ENCODE data around the gene TMEM69.

DNA sequence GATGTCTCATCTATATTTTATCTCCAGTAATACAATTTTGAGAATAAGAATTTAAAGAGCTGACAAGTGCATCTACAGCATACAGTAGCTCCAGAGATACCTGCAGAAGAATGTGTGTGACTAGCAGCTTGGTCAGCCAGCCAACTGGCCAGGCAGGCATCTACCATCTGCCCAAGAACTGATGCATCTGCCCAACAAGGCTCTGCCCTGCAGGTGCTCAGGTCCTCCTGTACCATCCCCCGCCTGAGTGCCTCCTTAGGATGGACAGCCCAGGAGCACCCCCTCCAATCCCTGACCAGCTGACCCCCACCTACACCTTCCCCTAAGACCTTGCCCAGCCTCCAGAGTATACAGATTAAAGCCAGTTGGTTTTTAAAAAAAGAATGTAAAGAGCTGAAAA lies 30.3 kb downstream of the TMEM69 start:
- TF ChIP-seq TARDBP (IDR thresholded peaks at IDR 0.05), result no peak
- no peak for TF ChIP-seq ARNT (IDR thresholded peaks at IDR 0.05)
- TF ChIP-seq FOXK2 (IDR thresholded peaks at IDR 0.05), result no peak
- TF ChIP-seq SP1 (IDR thresholded peaks at IDR 0.05), result no peak
- no peak for TF ChIP-seq ZNF384 (IDR thresholded peaks at IDR 0.05)
- TF ChIP-seq BHLHE40 (IDR thresholded peaks at IDR 0.05; ENCODE audit: borderline replicate concordance), result no peak
